GM18505 (cell line): ENCODE data around the gene HES1.

Experiments
- ATAC-seq: cut with Tn5 transposase; IDR thresholded peaks from one replicate; pipeline ENCODE4 v1.9.1; 2021; ENCODE audit not compliant: unreplicated experiment
- POLR2A ChIP-seq: IDR thresholded peaks from 4 replicates; pipeline ENCODE4 v1.6.1; 2011; ENCODE audit warnings: borderline replicate concordance; ENCODE audit not compliant: insufficient read depth, insufficient read length; ENCODE audit errors: extremely low read depth

HES1 gene

DNA sequence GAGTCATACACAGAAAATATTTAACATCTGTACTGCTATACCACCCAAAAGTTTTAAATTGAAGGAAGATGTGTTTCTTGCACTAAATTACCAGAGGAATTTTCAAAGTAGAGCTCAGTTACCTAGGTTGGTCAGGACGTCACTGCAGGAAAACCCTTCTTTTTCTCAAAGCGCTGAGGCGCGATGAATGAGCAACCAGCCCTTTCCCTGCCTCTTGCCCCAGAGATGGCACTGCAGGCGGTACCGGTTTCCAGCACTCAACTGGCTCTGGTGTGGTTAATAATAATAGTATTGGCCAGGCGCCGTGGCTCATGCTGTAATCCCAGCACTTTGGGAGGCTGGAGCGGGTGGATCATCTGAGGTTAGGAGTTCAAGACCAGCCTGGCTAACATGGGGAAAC, 49.3 kb downstream of the HES1 start:
- no peak for ATAC-seq
- TF ChIP-seq POLR2A: no peak

DNA sequence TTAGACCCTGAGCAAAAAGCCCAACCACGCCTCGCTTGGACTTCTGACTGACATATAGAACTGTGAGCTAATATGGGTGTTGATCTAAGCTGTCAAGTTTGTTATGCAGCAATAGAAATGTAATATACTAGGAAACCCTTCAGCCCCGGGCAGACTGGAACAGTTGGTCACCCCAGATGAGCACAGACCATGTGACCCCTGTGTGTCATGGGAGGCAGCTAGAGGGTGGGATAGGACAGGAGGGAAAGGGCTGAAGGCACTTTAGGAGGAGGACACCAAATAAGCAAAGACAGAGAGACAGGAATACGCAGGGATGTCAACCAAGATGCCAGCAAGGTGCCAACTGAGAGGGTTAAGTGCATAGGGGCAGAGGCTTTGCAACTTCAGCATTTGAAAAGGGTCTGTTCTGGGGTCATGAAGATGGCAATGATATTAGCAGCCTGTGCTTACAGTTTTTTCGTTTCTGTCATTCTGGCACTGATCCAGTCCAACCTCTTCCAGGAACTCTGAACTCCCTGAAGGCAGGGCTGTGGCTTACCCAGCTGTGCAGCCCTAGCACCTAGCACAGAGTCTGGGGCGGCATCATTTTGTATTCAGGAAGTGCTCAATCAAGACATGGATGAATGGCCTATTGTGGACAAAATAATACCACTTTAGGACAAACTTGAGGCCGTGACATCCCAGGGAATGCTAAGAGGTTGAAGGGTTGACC, 51.4 kb downstream of the HES1 start:
- ATAC-seq: no peak
- TF ChIP-seq POLR2A: no peak
